Left ventricle myocardium inferior (tissue), 1 donor: ENCODE measurements around the gene NOL9. TPM values are rescaled to one million over a fixed set of nuclear protein-coding genes. Genes with fewer than 3 reads are reported as not detected.
"Not testable (repeated sequence)": the region's sequence is repeated elsewhere in the genome, so short reads cannot be mapped to it uniquely, and the experiment has no call there.

Source experiments
- DNase-seq: peaks from one replicate; pipeline ENCODE4 v3.0.0-alpha.2; 2020
- H3K27ac ChIP-seq: fragments of 200-600 bp; replicated peaks from 2 replicates; pipeline ENCODE4 v1.8.0; 2021
- H3K27me3 ChIP-seq: fragments of 200-600 bp; 2 replicates; pipeline ENCODE4 v1.8.0; 2021; ENCODE audit warnings: low read depth
- H3K36me3 ChIP-seq: fragments of 200-600 bp; 2 replicates; pipeline ENCODE4 v1.8.0; 2021
- H3K4me1 ChIP-seq: fragments of 200-600 bp; 2 replicates; pipeline ENCODE4 v1.8.0; 2021
- H3K4me3 ChIP-seq: fragments of 200-600 bp; 2 replicates; pipeline ENCODE4 v1.8.0; 2021; ENCODE audit warnings: mild to moderate bottlenecking, moderate library complexity
- H3K9me3 ChIP-seq: fragments of 200-600 bp; replicated peaks from 2 replicates; pipeline ENCODE4 v1.8.0; 2021
- intact Hi-C: fragments of 100-400 bp; cut with micrococcal nuclease; formaldehyde crosslinking; loops from one replicate; pipeline ENCODE4 v1.11.0; 2022
- total RNA-seq: library from RNA; stranded (reverse); fragmentation: NEBNext Ultra II Directional; extraction: Animal tissue kit (Norgen Biotek cat#: 25700); gene quantifications from one replicate; pipeline ENCODE4 v1.2.1, GENCODE V29; 2021
- TF ChIP-seq, protein P1 (sequence below): fragments of 200-600 bp; IDR thresholded peaks from 2 replicates; pipeline ENCODE4 v1.8.0; 2021; ENCODE audit warnings: antibody characterized with exemption, mild to moderate bottlenecking, borderline replicate concordance
- donor health status: DM: no; HTN: yes; CAD: no; lungs with severe emphysema.

NOL9 gene
- total RNA-seq, 1 donor from 2014 or later: 13.4 TPM

DNA sequence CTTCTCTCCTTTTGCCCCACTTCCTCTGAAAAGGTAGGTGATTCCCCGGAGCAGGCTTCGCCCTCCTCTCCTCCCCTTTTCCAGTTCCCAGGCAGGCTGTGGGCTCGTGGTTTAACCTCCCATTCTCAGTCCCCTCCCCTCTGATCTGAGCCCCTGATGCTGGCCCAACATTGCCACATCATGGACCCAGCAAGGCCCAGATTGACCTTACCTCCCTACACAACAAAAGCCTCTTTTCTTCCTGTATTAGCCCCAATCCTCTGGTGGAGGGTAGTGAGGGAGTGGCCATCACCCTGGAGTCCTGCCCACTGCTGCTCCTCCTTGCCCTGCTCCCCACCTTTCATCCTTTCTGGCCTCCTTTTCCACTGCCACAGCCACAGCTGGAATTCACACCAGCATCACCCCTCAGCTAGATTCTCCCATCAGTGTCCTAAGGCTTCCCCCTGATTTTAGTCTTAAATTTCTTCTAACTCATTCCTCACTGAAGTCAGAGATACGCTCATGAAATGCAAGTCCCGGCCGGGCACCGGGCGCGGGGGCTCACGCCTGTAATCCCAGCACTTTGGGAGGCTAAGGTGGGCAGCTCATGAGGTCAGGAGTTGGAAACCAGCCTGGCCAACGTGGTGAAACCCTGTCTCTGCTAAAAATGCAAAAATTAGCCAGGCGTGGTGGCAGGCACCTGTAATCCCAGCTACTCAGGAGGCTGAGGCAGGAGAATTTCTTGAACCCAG lies 18.5 kb upstream of the NOL9 start:
- H3K4me3 ChIP-seq: no peak overlapping the region
- peaks cover 2% of the 10 kb centered on the region for H3K4me1 ChIP-seq
- H3K27me3 ChIP-seq: no peaks in the 10 kb centered on the region
- intact Hi-C loops: no loop called here
- DNase-seq: no peak
- no peaks in the 10 kb centered on the region for H3K36me3 ChIP-seq
- no peak overlapping the region for H3K27ac ChIP-seq
- no peaks in the 10 kb centered on the region for H3K9me3 ChIP-seq
- TF ChIP-seq, protein P1, sequence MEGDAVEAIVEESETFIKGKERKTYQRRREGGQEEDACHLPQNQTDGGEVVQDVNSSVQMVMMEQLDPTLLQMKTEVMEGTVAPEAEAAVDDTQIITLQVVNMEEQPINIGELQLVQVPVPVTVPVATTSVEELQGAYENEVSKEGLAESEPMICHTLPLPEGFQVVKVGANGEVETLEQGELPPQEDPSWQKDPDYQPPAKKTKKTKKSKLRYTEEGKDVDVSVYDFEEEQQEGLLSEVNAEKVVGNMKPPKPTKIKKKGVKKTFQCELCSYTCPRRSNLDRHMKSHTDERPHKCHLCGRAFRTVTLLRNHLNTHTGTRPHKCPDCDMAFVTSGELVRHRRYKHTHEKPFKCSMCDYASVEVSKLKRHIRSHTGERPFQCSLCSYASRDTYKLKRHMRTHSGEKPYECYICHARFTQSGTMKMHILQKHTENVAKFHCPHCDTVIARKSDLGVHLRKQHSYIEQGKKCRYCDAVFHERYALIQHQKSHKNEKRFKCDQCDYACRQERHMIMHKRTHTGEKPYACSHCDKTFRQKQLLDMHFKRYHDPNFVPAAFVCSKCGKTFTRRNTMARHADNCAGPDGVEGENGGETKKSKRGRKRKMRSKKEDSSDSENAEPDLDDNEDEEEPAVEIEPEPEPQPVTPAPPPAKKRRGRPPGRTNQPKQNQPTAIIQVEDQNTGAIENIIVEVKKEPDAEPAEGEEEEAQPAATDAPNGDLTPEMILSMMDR: no peak

DNA sequence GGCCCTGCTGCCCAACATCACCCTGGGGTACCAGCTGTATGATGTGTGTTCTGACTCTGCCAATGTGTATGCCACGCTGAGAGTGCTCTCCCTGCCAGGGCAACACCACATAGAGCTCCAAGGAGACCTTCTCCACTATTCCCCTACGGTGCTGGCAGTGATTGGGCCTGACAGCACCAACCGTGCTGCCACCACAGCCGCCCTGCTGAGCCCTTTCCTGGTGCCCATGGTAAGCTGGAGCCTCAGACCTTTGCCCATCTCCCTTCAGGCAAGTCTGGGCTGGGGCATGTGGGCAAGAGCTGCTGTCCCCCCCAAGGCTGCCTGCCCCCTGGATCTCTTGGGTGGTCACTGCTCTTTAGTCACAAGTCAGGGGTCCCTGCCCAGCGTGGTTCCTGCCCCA lies 16.7 kb upstream of the NOL9 start:
- TF ChIP-seq, protein P1: no peak
- no peak overlapping the region for H3K4me3 ChIP-seq
- no peaks in the 10 kb centered on the region for H3K36me3 ChIP-seq
- no peaks in the 10 kb centered on the region for H3K9me3 ChIP-seq
- DNase-seq: no peak
- no peaks in the 10 kb centered on the region for H3K4me1 ChIP-seq
- H3K27me3 ChIP-seq: peaks cover under 1% of the 10 kb centered on the region
- no peak overlapping the region for H3K27ac ChIP-seq
- intact Hi-C loops: no loop called here

DNA sequence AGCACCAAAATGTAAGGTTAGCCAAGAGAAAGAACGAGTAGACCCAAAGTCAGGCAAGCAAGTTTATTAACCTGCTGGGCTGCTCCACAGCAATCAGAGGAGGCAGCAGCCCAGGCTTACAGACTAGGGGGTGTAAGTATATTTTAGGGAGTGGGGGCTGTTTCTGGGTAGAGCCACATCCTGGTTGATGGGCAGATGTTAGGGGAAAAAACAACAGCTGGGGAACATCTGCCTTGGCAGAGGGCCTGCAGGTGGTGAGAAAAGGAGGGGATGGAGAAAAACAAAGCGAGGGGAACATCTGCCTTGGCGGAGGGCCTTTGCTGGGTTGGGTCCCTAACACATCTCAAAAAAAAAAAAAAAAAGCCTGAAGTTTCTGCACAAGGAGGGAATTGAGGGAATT lies 15.8 kb upstream of the NOL9 start:
- Histone ChIP-seq H3K36me3 (no peaks in the 10 kb centered on the region), H3K27ac (no peak overlapping the region), H3K4me3 (no peak overlapping the region), H3K4me1 (no peaks in the 10 kb centered on the region), H3K9me3 (no peaks in the 10 kb centered on the region), H3K27me3 (peaks cover 8% of the 10 kb centered on the region)
- intact Hi-C loops: no loop called here
- TF ChIP-seq, protein P1: no peak
- DNase-seq: no peak

DNA sequence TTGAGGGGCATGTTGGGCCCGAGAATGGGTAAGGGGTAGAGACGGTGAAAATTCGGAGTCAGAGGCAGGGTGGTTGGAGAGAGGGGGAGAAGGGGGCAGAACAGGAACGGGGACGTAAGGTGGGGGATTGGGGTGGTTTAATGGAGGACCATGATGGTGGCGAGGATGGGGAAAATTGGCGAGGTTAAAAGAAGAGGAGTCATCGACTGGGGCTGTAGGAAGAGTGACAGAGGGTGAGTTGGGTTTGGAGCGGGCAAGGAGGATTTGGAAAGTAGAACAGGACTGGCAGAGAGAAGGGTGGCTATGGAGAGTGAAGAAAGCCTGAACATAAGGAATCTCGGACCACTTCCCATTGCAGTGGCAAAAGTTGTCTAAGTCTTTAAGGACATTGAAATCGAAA lies 14.7 kb upstream of the NOL9 start:
- Histone ChIP-seq H3K27me3 (peaks cover 8% of the 10 kb centered on the region), H3K36me3 (no peaks in the 10 kb centered on the region), H3K9me3 (no peaks in the 10 kb centered on the region), H3K4me3 (no peak overlapping the region), H3K4me1 (no peaks in the 10 kb centered on the region), H3K27ac (no peak overlapping the region)
- intact Hi-C loops: no loop called here
- no peak for DNase-seq
- TF ChIP-seq, protein P1: no peak

DNA sequence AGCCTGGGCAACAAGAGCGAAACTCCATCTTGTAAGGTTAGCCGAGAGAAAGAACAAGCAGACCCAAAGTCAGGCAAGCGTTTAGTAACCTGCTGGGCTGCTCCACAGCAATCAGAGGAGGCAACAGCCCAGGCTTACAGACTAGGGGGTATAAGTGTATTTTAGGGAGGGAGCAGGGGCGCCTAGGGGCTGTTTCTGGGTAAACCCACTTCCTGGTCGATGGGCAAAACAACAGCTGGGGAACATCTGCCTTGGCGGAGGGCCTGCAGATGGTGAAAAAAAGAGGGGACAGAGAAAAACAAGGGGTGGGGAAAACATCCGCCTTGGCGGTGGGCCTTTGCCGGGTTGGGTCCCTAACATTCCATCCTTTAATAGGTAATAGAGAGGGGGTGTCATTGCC lies 6.0 kb upstream of the NOL9 start:
- Histone ChIP-seq H3K27me3 (peaks cover under 1% of the 10 kb centered on the region), H3K4me3 (no peak overlapping the region), H3K36me3 (no peaks in the 10 kb centered on the region), H3K27ac (no peak overlapping the region), H3K9me3 (no peaks in the 10 kb centered on the region), H3K4me1 (peaks cover 2% of the 10 kb centered on the region)
- intact Hi-C loops: no loop called here
- no peak for DNase-seq
- TF ChIP-seq, protein P1: no peak

- H3K9me3 ChIP-seq, H3K27me3 ChIP-seq, H3K4me3 ChIP-seq, H3K27ac ChIP-seq, H3K36me3 ChIP-seq, intact Hi-C loops, DNase-seq: not testable (repeated sequence)
- peaks cover 11% of the 10 kb centered on the region for H3K4me1 ChIP-seq
Observed at GRCh38 chr1:6559161-6559560, 4.8 kb upstream of the NOL9 start.
